HepG2 (cell line): Measurements from ENCODE around the gene NUP54. TPM values are rescaled to one million over a fixed set of nuclear protein-coding genes. Genes with fewer than 3 reads are reported as not detected.
A peak's percentile ranks its signal among the peaks of the same experiment; 100 is the strongest.

Experiments used
- AHR ChIP-seq: IDR thresholded peaks from 2 replicates; pipeline ENCODE4 v1.6.1; 2018; ENCODE audit warnings: missing genetic modification reagents, missing compliant biosample characterization
- AKAP8 ChIP-seq: sonication (generic); formaldehyde crosslinking; IDR thresholded peaks from 2 replicates; pipeline ENCODE4 v1.5.1; 2020; ENCODE audit warnings: mild to moderate bottlenecking, missing genetic modification reagents
- DNMT1 ChIP-seq: sonication (generic); formaldehyde crosslinking; IDR thresholded peaks from 2 replicates; pipeline ENCODE4 v1.5.1; 2020; ENCODE audit warnings: mild to moderate bottlenecking, missing genetic modification reagents
- HIVEP1 ChIP-seq: sonication (generic); formaldehyde crosslinking; IDR thresholded peaks from 2 replicates; pipeline ENCODE4 v1.4.0; 2020; ENCODE audit warnings: mild to moderate bottlenecking, missing genetic modification reagents
- MYNN ChIP-seq: sonication (generic); formaldehyde crosslinking; IDR thresholded peaks from 2 replicates; pipeline ENCODE4 v1.4.0; 2020; ENCODE audit warnings: mild to moderate bottlenecking, low read depth, missing genetic modification reagents
- POLR2AphosphoS5 ChIP-seq: IDR thresholded peaks from 2 replicates; pipeline ENCODE4 v1.6.1; 2012; ENCODE audit warnings: low read depth, low read length
- SKI ChIP-seq: fragments of 450-650 bp; IDR thresholded peaks from one replicate; pipeline ENCODE4 v1.6.1; 2018; ENCODE audit warnings: mild to moderate bottlenecking; ENCODE audit not compliant: partially characterized antibody
- SMC3 ChIP-seq: IDR thresholded peaks from 2 replicates; pipeline ENCODE4 v1.6.1; 2011; ENCODE audit warnings: low read length, improper control_type of control experiment
- SNAI1 ChIP-seq: sonication (generic); formaldehyde crosslinking; IDR thresholded peaks from 2 replicates; pipeline ENCODE4 v1.5.0; 2020; ENCODE audit warnings: mild to moderate bottlenecking, missing genetic modification reagents, borderline replicate concordance
- TP53 ChIP-seq: sonication (generic); formaldehyde crosslinking; conservative IDR thresholded peaks from 2 replicates; pipeline ENCODE4 v1.4.0; 2020; ENCODE audit warnings: missing genetic modification reagents
- WIZ ChIP-seq: sonication (generic); formaldehyde crosslinking; IDR thresholded peaks from 2 replicates; pipeline ENCODE4 v1.5.1; 2020; ENCODE audit warnings: mild to moderate bottlenecking, missing genetic modification reagents
- ZNF143 ChIP-seq: sonication (generic); formaldehyde crosslinking; IDR thresholded peaks from 2 replicates; pipeline ENCODE4 v1.4.0; 2020; ENCODE audit warnings: missing genetic modification reagents
- ZNF24 ChIP-seq: fragments of 450-650 bp; IDR thresholded peaks from 2 replicates; pipeline ENCODE4 v1.6.1; 2017; ENCODE audit warnings: antibody characterized with exemption, mild to moderate bottlenecking
- ZZZ3 ChIP-seq: sonication (generic); formaldehyde crosslinking; IDR thresholded peaks from 2 replicates; pipeline ENCODE4 v1.4.0; 2020; ENCODE audit warnings: missing genetic modification reagents, mild to moderate bottlenecking, borderline replicate concordance
- polyA plus RNA-seq, 8 experiments: library from polyadenylated mRNA; depleted of rRNA in 3 of 8; stranded (reverse) in 7 of 8; unstranded in 1 of 8; fragments of >200 nt; fragmentation: Illumina TruSeq in 4 of 8; extraction: Trizol in 4 of 8; gene quantifications; 2 replicates each; pipeline versions ENCODE4 v1.2.1 to v1.2.3, GENCODE V29; 2011 to 2016; ENCODE audit warnings: low read depth in 4 of 8, missing spikeins in 1 of 8, mixed read lengths in 1 of 8; ENCODE audit not compliant: insufficient read depth in 1 of 8
- total RNA-seq, 5 experiments: library from RNA; depleted of rRNA; stranded (reverse); fragments of >200 nt; fragmentation: Illumina TruSeq; extraction: Trizol; gene quantifications; 2 replicates each; pipeline ENCODE4 v1.2.3, GENCODE V29; 2016; ENCODE audit warnings: low read depth in 1 of 5
- TF ChIP-seq, protein P1 (sequence below): sonication (generic); formaldehyde crosslinking; IDR thresholded peaks from 2 replicates; pipeline ENCODE4 v1.4.0; 2020; ENCODE audit warnings: missing genetic modification reagents
- TF ChIP-seq, protein P2 (sequence below): sonication (generic); formaldehyde crosslinking; IDR thresholded peaks from 2 replicates; pipeline ENCODE4 v1.4.0; 2020; ENCODE audit warnings: missing genetic modification reagents; ENCODE audit errors: not compliant biosample characterization
- TF ChIP-seq, protein P3 (sequence below): sonication (generic); formaldehyde crosslinking; IDR thresholded peaks from 2 replicates; pipeline ENCODE4 v1.4.0; 2020; ENCODE audit warnings: mild to moderate bottlenecking, missing genetic modification reagents
- TF ChIP-seq, protein P4 (sequence below): sonication (generic); formaldehyde crosslinking; IDR thresholded peaks from 2 replicates; pipeline ENCODE4 v1.5.1; 2020; ENCODE audit warnings: missing genetic modification reagents, mild to moderate bottlenecking, borderline replicate concordance
- TF ChIP-seq, protein P5 (sequence below): sonication (generic); formaldehyde crosslinking; IDR thresholded peaks from 2 replicates; pipeline ENCODE4 v1.4.0; 2020; ENCODE audit warnings: missing genetic modification reagents

NUP54 gene
- total and polyA plus RNA-seq, 2 of the 13 experiments (the other 11 are each of a cell fraction or from before 2014, with no cell fraction given), result 36.1 to 69.3 TPM

DNA sequence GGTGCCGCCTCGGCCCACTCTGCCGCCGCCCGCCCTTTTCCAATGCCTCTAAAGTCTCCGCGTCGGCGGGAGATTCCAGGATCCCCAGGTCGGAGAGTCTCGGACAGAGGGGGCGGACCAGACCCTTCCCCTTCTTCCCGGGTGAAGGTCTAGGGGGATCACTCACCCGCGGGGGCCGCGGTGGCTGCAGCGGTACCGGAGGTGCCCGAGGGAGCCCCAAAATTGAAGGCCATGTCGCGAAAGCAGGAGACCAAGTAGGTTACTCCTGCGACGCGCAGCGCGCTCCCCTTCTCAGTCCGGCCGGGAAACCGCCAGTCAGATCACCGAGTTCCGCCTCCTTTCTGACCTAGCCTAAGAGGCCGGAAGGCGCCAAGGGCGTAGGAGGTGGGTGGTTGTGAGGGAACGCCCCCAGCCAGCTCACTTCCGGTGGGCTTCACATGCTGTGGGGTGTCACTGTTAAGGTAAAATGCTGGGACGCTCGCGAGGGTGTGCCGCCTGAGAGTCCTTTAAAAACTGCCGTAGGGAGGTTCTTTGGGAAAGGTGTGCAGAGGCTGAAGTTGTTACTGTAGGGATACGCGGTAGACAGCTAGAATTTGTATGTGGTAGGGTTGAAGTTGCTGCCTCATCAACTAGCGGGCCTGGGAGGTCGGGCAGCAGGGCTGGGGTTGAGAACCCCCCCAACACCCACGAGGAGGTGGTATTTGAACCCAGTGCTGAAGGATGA, at the start of gene NUP54 (continued):
- TF ChIP-seq, protein P1, sequence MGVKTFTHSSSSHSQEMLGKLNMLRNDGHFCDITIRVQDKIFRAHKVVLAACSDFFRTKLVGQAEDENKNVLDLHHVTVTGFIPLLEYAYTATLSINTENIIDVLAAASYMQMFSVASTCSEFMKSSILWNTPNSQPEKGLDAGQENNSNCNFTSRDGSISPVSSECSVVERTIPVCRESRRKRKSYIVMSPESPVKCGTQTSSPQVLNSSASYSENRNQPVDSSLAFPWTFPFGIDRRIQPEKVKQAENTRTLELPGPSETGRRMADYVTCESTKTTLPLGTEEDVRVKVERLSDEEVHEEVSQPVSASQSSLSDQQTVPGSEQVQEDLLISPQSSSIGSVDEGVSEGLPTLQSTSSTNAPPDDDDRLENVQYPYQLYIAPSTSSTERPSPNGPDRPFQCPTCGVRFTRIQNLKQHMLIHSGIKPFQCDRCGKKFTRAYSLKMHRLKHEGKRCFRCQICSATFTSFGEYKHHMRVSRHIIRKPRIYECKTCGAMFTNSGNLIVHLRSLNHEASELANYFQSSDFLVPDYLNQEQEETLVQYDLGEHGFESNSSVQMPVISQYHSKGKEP, result 0 out of 2 replicates have a peak, but pooled peaks have one; percentile 62
- TF ChIP-seq AHR (CRISPR knock-in tag) (peak; percentile 76; the same call in 1 of the 2 replicates), ZNF24 (0 out of 2 replicates have a peak, but pooled peaks have one; percentile 20), SNAI1 (no peak), MYNN (CRISPR knock-in tag) (no peak), SMC3 (no peak), WIZ (CRISPR knock-in tag) (peak; percentile 6; the same call in 1 of the 2 replicates), TP53 (CRISPR knock-in tag) (peak; percentile 19; the same call in 1 of the 2 replicates), ZZZ3 (CRISPR knock-in tag) (peak; percentile 81; the same call in 1 of the 2 replicates), ZNF143 (no peak; the same call in 1 of the 2 replicates), AKAP8 (CRISPR knock-in tag) (no peak), DNMT1 (CRISPR knock-in tag) (peak; percentile 76; the same call in 1 of the 2 replicates), POLR2AphosphoS5 (peak; percentile 90), SKI (peak; percentile 58), HIVEP1 (CRISPR knock-in tag) (peak; percentile 86)
- TF ChIP-seq, protein P2, sequence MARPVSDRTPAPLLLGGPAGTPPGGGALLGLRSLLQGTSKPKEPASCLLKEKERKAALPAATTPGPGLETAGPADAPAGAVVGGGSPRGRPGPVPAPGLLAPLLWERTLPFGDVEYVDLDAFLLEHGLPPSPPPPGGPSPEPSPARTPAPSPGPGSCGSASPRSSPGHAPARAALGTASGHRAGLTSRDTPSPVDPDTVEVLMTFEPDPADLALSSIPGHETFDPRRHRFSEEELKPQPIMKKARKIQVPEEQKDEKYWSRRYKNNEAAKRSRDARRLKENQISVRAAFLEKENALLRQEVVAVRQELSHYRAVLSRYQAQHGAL (CRISPR knock-in tag), result peak; percentile 90
- TF ChIP-seq, protein P3, sequence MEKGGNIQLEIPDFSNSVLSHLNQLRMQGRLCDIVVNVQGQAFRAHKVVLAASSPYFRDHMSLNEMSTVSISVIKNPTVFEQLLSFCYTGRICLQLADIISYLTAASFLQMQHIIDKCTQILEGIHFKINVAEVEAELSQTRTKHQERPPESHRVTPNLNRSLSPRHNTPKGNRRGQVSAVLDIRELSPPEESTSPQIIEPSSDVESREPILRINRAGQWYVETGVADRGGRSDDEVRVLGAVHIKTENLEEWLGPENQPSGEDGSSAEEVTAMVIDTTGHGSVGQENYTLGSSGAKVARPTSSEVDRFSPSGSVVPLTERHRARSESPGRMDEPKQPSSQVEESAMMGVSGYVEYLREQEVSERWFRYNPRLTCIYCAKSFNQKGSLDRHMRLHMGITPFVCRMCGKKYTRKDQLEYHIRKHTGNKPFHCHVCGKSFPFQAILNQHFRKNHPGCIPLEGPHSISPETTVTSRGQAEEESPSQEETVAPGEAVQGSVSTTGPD, result no peak
- TF ChIP-seq, protein P4, sequence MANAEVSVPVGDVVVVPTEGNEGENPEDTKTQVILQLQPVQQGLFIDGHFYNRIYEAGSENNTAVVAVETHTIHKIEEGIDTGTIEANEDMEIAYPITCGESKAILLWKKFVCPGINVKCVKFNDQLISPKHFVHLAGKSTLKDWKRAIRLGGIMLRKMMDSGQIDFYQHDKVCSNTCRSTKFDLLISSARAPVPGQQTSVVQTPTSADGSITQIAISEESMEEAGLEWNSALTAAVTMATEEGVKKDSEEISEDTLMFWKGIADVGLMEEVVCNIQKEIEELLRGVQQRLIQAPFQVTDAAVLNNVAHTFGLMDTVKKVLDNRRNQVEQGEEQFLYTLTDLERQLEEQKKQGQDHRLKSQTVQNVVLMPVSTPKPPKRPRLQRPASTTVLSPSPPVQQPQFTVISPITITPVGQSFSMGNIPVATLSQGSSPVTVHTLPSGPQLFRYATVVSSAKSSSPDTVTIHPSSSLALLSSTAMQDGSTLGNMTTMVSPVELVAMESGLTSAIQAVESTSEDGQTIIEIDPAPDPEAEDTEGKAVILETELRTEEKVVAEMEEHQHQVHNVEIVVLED (CRISPR knock-in tag), result peak; percentile 87
- TF ChIP-seq, protein P5, sequence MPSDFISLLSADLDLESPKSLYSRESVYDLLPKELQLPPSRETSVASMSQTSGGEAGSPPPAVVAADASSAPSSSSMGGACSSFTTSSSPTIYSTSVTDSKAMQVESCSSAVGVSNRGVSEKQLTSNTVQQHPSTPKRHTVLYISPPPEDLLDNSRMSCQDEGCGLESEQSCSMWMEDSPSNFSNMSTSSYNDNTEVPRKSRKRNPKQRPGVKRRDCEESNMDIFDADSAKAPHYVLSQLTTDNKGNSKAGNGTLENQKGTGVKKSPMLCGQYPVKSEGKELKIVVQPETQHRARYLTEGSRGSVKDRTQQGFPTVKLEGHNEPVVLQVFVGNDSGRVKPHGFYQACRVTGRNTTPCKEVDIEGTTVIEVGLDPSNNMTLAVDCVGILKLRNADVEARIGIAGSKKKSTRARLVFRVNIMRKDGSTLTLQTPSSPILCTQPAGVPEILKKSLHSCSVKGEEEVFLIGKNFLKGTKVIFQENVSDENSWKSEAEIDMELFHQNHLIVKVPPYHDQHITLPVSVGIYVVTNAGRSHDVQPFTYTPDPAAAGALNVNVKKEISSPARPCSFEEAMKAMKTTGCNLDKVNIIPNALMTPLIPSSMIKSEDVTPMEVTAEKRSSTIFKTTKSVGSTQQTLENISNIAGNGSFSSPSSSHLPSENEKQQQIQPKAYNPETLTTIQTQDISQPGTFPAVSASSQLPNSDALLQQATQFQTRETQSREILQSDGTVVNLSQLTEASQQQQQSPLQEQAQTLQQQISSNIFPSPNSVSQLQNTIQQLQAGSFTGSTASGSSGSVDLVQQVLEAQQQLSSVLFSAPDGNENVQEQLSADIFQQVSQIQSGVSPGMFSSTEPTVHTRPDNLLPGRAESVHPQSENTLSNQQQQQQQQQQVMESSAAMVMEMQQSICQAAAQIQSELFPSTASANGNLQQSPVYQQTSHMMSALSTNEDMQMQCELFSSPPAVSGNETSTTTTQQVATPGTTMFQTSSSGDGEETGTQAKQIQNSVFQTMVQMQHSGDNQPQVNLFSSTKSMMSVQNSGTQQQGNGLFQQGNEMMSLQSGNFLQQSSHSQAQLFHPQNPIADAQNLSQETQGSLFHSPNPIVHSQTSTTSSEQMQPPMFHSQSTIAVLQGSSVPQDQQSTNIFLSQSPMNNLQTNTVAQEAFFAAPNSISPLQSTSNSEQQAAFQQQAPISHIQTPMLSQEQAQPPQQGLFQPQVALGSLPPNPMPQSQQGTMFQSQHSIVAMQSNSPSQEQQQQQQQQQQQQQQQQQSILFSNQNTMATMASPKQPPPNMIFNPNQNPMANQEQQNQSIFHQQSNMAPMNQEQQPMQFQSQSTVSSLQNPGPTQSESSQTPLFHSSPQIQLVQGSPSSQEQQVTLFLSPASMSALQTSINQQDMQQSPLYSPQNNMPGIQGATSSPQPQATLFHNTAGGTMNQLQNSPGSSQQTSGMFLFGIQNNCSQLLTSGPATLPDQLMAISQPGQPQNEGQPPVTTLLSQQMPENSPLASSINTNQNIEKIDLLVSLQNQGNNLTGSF, result peak; percentile 71; the same call in 1 of the 2 replicates
